ENCODE results near the gene CORO1C. TPM values are rescaled to one million over a fixed set of nuclear protein-coding genes. Genes with fewer than 3 reads are reported as not detected.

The CORO1C gene
- total and polyA plus RNA-seq, 9 of the 15 experiments (the other 6 are each of a cell fraction or from before 2014, with no cell fraction given): 55.2 to 280 (median 150) TPM

DNA sequence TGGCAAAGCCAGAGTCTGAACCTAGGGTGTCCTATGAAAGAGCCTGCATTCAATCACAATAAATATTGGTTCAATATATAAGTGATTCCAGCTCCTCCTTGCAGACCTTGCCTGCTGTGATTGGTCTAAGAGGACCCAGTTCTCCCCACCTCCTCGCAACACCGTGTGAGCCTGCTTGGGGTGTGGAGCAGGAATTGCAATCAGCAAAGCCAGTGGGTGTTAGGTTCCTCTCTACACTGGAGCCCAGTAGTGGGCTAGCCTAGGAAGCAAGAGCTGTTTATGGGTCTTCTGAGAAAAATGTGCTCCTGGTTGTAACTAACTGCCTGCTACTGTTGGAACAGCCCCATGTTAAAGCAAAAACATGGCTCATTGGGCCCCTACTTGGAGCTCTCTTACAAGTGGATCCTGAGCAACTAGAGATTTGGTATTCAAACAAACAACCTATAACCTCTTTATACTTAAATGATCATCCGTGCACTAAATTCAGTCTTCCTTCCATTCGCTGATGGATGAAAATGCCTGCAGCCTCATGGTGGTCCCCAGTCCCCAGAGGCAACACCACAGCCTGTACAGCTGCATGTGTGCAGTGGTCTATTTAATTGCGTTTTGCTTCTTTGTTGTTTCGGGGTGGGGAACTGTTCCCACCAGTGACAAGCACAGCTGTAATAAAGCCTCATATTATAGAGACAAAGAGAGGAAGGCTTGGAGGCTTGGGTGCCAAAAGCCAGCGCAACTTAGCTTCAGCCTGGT lies 93.9 kb downstream of the CORO1C start:
- in situ Hi-C loops (cut with MboI): no loop called here

More for the DNA sequence above, 93.9 kb downstream of the CORO1C start:
- Histone ChIP-seq H3K27me3 (ENCODE audit: control insufficient read depth in 2 of 2, insufficient read depth in 2 of 2, low read length in 2 of 2) (no peaks in the 10 kb centered on the region), H3K36me3 (ENCODE audit: control insufficient read depth, insufficient read depth, low read length) (peaks cover 26% of the 10 kb centered on the region; the same call in 2 of the 3 replicates), H3K4me3 (no peak overlapping the region), H3K4me1 (replicated peaks in 1 of 2; ENCODE audit: control insufficient read depth in 2 of 2, insufficient read depth in 2 of 2, low read length in 2 of 2) (peaks cover 44 to 51% of the 10 kb centered on the region in 2 experiments), H3K27ac (ENCODE audit: extremely low read depth, low read depth, low read length) (no peak overlapping the region), H3K9me3 (replicated peaks; ENCODE audit: control insufficient read depth, insufficient read depth, low read depth, low read length) (no peaks in the 10 kb centered on the region), H3K9me1 (ENCODE audit: control insufficient read depth, insufficient read depth, low read length) (no peaks in the 10 kb centered on the region), H3K79me2 (ENCODE audit: control insufficient read depth, insufficient read depth, low read length) (peaks cover 10% of the 10 kb centered on the region; the same call in 2 of the 3 replicates), H3K9ac (ENCODE audit: insufficient read depth in 1 of 2, low read depth in 2 of 2, low read length in 2 of 2) (peak overlapping the region in 1 of 2 experiments; percentile 19; a peak in 1 of 4 replicates), H4K20me1 (replicated peaks; ENCODE audit: control insufficient read depth, insufficient read depth, low read length) (0 out of 2 replicates have a peak, but pooled peaks cover 3% of the 10 kb centered on the region), H3K4me2 (ENCODE audit: insufficient read depth, low read length) (no peak overlapping the region), H2AFZ (ENCODE audit: low read depth, low read length) (no peak overlapping the region)
- DNase-seq (ENCODE audit: extremely low read depth in 1 of 4, low spot score in 3 of 4) (no peak), ATAC-seq (no peak), FAIRE-seq (no peak)
- TF ChIP-seq FUS (optimal IDR thresholded peaks at IDR 0.05; ENCODE audit: low read depth, low read length) (no peak), SUPT5H (IDR thresholded peaks at IDR 0.05) (no peak), ZBTB17 (CRISPR knock-in tag; IDR thresholded peaks at IDR 0.05) (no peak), ZNF133 (CRISPR knock-in tag; IDR thresholded peaks at IDR 0.05) (no peak), BRD9 (IDR thresholded peaks at IDR 0.05; ENCODE audit: low read depth, partially characterized antibody) (no peak), ZNF263 (CRISPR knock-in tag; IDR thresholded peaks at IDR 0.05; ENCODE audit: borderline replicate concordance) (no peak), POLR2G (IDR thresholded peaks at IDR 0.05; ENCODE audit: low read depth, low read length) (no peak), NR2C2 (CRISPR knock-in tag; IDR thresholded peaks at IDR 0.05) (no peak), NR2C2 (tag; IDR thresholded peaks at IDR 0.05) (no peak), TRIM24 (IDR thresholded peaks at IDR 0.05) (no peak)
- ChIA-PET CTCF (ENCODE audit: low intra/inter-chr PET ratio) (no interaction called here), POLR2A (interaction anchor here (2.0 kb wide), 1 partner anchor 9 kb away, joined by 12 read pairs; no protein-coding TSS in a partner anchor)
- intact Hi-C loops (cut with micrococcal nuclease): no loop called here
- 80% methylated on average over 7 of the region's 7 CpGs for WGBS (ENCODE audit: insufficient coverage, low coverage, missing lambda C conversion rate)
- BruUV-seq (replicated peaks): no TSS peak
